NB4 (cell line): ENCODE data around the gene ZFP1.
"Not testable (repeated sequence)": the region's sequence is repeated elsewhere in the genome, so short reads cannot be mapped to it uniquely, and the experiment has no call there.

Experiments used
- DNase-seq: peaks from one replicate; pipeline ENCODE4 v3.0.0; 2010; ENCODE audit warnings: low read depth
- H3K4me3 ChIP-seq: one replicate; pipeline ENCODE4 v1.5.1; 2011; ENCODE audit warnings: mild to moderate bottlenecking, low read depth, low read length, moderate library complexity
- CTCF ChIP-seq: IDR thresholded peaks from one replicate; pipeline ENCODE4 v1.5.1; 2012; ENCODE audit warnings: low read depth, low read length
- MYC ChIP-seq: IDR thresholded peaks from 2 replicates; pipeline ENCODE4 v1.6.1; 2011; ENCODE audit warnings: low read depth, low read length
- POLR2A ChIP-seq: IDR thresholded peaks from 2 replicates; pipeline ENCODE4 v1.6.1; 2011; ENCODE audit warnings: mild to moderate bottlenecking; ENCODE audit not compliant: insufficient read length; ENCODE audit errors: extremely low read depth
- TF ChIP-seq, protein P1 (sequence below): IDR thresholded peaks from 2 replicates; pipeline ENCODE4 v1.6.1; 2011; ENCODE audit warnings: low read depth, low read length

Gene ZFP1

DNA sequence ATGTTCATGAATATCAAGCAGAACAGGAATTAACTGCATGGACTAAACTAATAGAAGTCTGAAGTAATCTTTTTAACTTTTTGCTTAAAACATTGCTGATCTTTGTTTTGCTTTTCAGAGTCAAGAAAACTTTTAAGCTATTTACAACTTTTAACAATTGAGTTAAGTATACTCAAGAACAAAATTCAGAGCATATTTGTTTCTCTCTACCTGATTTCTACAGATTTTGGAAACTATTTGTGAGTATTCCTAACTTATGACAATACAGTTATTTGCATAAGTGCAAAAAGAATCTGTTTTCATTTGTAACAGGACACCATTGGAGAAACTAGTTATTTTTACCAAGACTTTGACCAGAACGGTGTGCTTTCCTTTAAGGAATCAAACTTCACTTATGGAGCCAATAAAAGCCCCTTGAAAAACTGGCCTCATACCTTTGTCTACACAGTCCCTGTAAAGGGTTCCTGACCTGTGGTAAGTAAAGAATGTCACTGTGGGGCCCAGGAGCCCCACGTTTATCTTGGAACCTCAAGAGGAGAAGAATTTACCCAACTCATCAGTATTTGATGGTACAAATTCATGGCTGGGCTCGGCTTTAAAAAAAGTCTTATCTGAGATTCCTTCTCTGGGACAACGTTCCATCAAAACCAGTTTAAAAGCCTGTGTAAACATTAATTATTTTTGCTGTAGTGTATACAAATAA, 20.5 kb upstream of the ZFP1 start:
- TF ChIP-seq, protein P1, sequence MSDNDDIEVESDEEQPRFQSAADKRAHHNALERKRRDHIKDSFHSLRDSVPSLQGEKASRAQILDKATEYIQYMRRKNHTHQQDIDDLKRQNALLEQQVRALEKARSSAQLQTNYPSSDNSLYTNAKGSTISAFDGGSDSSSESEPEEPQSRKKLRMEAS = no peak
- no peak for TF ChIP-seq MYC
- no peak for TF ChIP-seq POLR2A
- TF ChIP-seq CTCF = no peak

DNA sequence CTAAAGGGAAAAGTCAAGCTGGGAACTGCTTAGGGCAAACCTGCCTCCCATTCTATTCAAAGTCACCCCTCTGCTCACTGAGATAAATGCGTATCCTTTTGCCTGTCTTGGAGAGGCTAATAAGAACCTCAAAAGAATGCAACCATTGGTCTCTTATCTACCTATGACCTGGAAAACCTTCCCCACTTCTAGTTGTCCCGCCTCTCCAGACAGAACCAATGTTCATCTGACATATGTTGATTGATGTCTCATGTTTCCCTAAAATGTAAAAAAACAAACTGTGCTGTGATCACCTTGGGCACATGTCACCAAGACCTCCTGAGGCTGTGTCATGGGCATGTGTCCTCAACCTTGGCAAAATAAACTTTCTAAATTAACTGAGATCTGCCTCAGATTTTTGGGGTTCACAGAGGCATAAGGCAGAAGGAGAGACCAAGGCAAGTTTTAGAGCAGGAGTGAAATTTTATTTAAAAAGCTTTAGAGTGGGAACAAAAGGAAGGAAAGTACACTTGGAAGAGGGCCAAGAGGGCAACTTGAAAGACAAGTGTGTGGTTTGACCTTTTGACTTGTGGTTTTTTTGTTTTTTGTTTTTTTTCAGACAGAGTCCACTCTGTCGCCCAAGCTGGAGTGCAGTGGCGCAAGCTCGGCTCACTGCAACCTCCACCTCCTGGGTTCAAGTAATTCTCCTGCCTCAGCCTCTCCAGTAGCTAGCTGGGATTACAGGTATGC, 18.7 kb upstream of the ZFP1 start:
- DNase-seq = peak; percentile 63
- H3K4me3 ChIP-seq = not testable (repeated sequence)

More for the DNA sequence above, 20.5 kb upstream of the ZFP1 start:
- DNase-seq = no peak
- H3K4me3 ChIP-seq = no peak overlapping the region

DNA sequence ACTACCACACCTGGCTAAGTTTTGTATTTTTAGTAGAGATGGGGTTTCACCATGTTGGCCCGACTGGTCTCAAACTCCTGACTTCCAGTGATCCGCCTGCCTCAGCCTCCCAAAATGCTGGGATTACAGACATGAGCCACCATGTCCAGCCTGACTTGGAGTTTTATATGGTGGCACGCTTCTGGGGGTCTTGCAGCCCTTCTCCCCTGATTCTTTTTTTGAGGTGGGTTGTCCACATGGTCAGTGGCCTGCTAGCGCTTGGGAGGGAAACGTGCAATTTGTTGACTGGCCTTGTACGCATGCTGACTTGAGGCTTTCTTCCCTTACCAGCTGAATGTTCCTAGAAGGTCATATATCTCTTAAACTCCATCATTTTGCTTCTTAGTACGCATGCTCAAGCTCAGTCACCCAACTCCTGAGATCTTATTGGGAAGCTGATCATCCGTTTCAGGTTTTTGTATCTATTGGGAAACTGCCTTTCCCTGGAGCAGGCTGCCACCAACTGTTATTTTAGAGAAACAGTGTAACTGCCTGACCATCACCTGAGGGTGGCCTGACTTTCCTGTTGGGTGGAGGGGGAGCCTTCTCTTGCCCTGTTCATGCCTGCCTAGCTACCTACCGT, 18.1 kb upstream of the ZFP1 start:
- peak; percentile 43 for DNase-seq
- TF ChIP-seq, protein P1 = no peak
- TF ChIP-seq CTCF (no peak), MYC (no peak), POLR2A (no peak)
- no peak overlapping the region for H3K4me3 ChIP-seq

DNA sequence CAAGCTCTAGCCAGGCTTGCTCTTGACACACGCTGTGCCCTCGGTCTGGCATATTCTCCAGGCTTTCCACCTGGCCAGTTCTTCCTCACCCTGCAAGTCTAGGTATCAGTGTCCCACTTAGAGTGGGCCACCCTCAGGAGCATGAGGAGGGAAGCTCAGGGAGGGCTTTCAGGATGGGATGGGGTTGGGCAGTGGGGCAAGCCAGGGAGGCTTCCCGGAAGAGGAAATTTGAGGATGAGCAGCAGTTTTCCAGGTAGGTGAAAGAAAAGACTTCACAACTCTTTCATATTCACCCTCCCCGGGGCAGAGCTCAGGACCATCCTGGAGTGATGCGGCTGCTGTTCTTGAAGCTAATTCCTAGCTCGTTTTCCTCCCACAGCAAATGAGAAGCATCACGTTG, 17.2 kb upstream of the ZFP1 start:
- no peak overlapping the region for H3K4me3 ChIP-seq
- no peak for DNase-seq
- TF ChIP-seq MYC (no peak), POLR2A (no peak), CTCF (no peak)
- TF ChIP-seq, protein P1 = no peak

- H3K4me3 ChIP-seq = no peak overlapping the region
- no peak for DNase-seq
- TF ChIP-seq MYC (no peak), CTCF (no peak), POLR2A (no peak)
These were observed 10.1 kb upstream of the ZFP1 start for GRCh38 chr16:75138233-75138632.

GRCh38 chr16:75138636-75139035, 9.7 kb upstream of the ZFP1 start:
- TF ChIP-seq POLR2A (no peak), MYC (no peak), CTCF (no peak)
- TF ChIP-seq, protein P1 = no peak
- H3K4me3 ChIP-seq = no peak overlapping the region
- no peak for DNase-seq
